ENCODE results near the gene OSTM1.

DNA sequence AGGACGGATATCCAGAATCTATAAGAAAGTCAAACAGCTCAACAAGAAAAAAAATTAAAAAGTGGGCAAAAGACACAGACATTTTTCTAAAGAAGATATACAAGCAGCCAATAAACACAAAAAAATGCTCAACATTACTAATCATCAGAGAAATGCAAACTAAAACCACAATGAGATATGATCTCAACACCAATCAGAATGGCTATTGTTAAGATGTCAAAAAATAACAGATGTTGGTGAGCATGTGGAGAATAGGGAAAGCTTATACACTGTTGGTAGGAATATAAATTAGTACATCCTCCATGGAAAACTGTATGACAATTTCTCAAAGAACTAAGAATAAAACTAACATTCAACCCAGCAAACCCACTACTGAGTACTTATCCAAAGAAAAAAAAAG lies 23.3 kb upstream of the OSTM1 start:
- TF ChIP-seq, protein P1, sequence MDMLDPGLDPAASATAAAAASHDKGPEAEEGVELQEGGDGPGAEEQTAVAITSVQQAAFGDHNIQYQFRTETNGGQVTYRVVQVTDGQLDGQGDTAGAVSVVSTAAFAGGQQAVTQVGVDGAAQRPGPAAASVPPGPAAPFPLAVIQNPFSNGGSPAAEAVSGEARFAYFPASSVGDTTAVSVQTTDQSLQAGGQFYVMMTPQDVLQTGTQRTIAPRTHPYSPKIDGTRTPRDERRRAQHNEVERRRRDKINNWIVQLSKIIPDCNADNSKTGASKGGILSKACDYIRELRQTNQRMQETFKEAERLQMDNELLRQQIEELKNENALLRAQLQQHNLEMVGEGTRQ (IDR thresholded peaks at IDR 0.05; ENCODE audit: low read depth, low read length): no peak
- TF ChIP-seq, protein P1 (CRISPR knock-in tag; IDR thresholded peaks at IDR 0.05; ENCODE audit: borderline replicate concordance): no peak
- TF ChIP-seq HMGA1 (CRISPR knock-in tag; conservative IDR thresholded peaks at IDR 0.05) (no peak), EZH2 (conservative IDR thresholded peaks at IDR 0.05; ENCODE audit: low read depth, low read length) (no peak), NCOA1 (CRISPR knock-in tag; IDR thresholded peaks at IDR 0.05) (no peak), SMARCC2 (IDR thresholded peaks at IDR 0.05) (no peak), ZNF772 (CRISPR knock-in tag; IDR thresholded peaks at IDR 0.05) (no peak), TFDP2 (CRISPR knock-in tag; IDR thresholded peaks at IDR 0.05) (no peak)
- TF ChIP-seq, protein P2, sequence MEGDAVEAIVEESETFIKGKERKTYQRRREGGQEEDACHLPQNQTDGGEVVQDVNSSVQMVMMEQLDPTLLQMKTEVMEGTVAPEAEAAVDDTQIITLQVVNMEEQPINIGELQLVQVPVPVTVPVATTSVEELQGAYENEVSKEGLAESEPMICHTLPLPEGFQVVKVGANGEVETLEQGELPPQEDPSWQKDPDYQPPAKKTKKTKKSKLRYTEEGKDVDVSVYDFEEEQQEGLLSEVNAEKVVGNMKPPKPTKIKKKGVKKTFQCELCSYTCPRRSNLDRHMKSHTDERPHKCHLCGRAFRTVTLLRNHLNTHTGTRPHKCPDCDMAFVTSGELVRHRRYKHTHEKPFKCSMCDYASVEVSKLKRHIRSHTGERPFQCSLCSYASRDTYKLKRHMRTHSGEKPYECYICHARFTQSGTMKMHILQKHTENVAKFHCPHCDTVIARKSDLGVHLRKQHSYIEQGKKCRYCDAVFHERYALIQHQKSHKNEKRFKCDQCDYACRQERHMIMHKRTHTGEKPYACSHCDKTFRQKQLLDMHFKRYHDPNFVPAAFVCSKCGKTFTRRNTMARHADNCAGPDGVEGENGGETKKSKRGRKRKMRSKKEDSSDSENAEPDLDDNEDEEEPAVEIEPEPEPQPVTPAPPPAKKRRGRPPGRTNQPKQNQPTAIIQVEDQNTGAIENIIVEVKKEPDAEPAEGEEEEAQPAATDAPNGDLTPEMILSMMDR (CRISPR knock-in tag; IDR thresholded peaks at IDR 0.05): no peak
